ENCODE results near the gene SIPA1L2.
A peak's percentile ranks its signal among the peaks of the same experiment; 100 is the strongest.

Gene SIPA1L2

GRCh38 chr1:232598133-232598532, 31.8 kb downstream of the SIPA1L2 start:
- DNase-seq (ENCODE audit: low read depth), result no peak
- no peak overlapping the region for H3K4me3 ChIP-seq (ENCODE audit: low read length)
- no peak for TF ChIP-seq CTCF (IDR thresholded peaks at IDR 0.05; ENCODE audit: insufficient read depth, low read depth, low read length, missing control alignments)

- H3K4me3 ChIP-seq (ENCODE audit: low read length), result no peak overlapping the region
- no peak for DNase-seq (ENCODE audit: low read depth)
- TF ChIP-seq CTCF (IDR thresholded peaks at IDR 0.05; ENCODE audit: insufficient read depth, low read depth, low read length, missing control alignments), result no peak
Measured at GRCh38 chr1:232597721-232598120, 32.2 kb downstream of the SIPA1L2 start.

- DNase-seq (ENCODE audit: low read depth), result no peak
- no peak overlapping the region for H3K4me3 ChIP-seq (ENCODE audit: low read length)
- no peak for TF ChIP-seq CTCF (IDR thresholded peaks at IDR 0.05; ENCODE audit: insufficient read depth, low read depth, low read length, missing control alignments)
Measured at GRCh38 chr1:232596666-232597303, 33.1 kb downstream of the SIPA1L2 start.

GRCh38 chr1:232594768-232595698, 34.9 kb downstream of the SIPA1L2 start:
- TF ChIP-seq CTCF (IDR thresholded peaks at IDR 0.05; ENCODE audit: insufficient read depth, low read depth, low read length, missing control alignments), result no peak
- H3K4me3 ChIP-seq (ENCODE audit: low read length), result no peak overlapping the region
- no peak for DNase-seq (ENCODE audit: low read depth)

GRCh38 chr1:232593717-232594502, 36.0 kb downstream of the SIPA1L2 start:
- peak; percentile 69 for DNase-seq (ENCODE audit: low read depth)
- TF ChIP-seq CTCF (IDR thresholded peaks at IDR 0.05; ENCODE audit: insufficient read depth, low read depth, low read length, missing control alignments), result no peak
- H3K4me3 ChIP-seq (ENCODE audit: low read length), result no peak overlapping the region

- no peak for TF ChIP-seq CTCF (IDR thresholded peaks at IDR 0.05; ENCODE audit: insufficient read depth, low read depth, low read length, missing control alignments)
- no peak for DNase-seq (ENCODE audit: low read depth)
- H3K4me3 ChIP-seq (ENCODE audit: low read length), result no peak overlapping the region
Measured at GRCh38 chr1:232591344-232591743, 38.6 kb downstream of the SIPA1L2 start.

Measured in epithelial cell of esophagus (primary cell).